ENCODE results near the gene SELENOI.
A peak's percentile ranks its signal among the peaks of the same experiment; 100 is the strongest.

Gene SELENOI

DNA sequence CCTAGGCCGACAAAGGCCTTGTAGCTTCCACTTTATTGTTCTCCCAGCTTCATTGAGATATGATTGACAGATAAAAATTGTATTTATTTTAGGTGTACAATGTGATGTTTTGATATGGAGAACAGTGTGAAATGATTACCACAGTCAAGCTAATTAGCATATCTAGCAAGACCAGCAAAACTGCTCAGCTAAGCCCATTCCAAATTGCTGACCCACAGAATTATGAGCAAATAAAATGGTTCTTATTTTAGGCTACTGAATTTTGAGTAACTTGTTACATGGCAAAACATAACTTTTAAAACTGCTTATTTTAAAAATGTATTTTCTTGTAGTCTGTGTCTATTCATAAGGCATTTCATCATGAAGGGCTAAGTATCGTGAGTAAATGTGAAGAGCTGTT lies 8.6 kb upstream of the SELENOI start:
- H3K4me3 ChIP-seq (ENCODE audit: low read length) = no peak overlapping the region
- DNase-seq (ENCODE audit: low read depth) = no peak
- TF ChIP-seq, protein P1, sequence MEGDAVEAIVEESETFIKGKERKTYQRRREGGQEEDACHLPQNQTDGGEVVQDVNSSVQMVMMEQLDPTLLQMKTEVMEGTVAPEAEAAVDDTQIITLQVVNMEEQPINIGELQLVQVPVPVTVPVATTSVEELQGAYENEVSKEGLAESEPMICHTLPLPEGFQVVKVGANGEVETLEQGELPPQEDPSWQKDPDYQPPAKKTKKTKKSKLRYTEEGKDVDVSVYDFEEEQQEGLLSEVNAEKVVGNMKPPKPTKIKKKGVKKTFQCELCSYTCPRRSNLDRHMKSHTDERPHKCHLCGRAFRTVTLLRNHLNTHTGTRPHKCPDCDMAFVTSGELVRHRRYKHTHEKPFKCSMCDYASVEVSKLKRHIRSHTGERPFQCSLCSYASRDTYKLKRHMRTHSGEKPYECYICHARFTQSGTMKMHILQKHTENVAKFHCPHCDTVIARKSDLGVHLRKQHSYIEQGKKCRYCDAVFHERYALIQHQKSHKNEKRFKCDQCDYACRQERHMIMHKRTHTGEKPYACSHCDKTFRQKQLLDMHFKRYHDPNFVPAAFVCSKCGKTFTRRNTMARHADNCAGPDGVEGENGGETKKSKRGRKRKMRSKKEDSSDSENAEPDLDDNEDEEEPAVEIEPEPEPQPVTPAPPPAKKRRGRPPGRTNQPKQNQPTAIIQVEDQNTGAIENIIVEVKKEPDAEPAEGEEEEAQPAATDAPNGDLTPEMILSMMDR (IDR thresholded peaks at IDR 0.05; ENCODE audit: insufficient read depth, low read depth, low read length, missing control alignments) = no peak

DNA sequence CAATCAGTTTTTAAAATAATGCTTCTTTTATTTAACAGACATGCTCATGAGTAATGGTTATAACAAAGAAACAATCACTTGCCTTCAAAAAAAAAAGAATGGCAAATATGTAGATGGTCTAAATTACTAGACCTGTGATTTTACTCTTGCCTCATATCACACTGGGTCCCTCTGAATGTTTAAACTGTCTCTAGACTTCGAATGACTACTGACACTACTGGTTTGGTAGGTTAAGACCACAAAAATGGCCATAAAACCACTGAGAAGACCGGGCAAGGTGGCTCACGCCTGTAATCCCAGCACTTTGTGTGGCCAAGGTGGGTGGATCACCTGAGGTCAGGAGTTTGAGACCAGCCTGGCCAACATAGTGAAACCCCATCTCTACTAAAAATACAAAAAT lies 5.1 kb upstream of the SELENOI start:
- no peak for DNase-seq (ENCODE audit: low read depth)
- H3K4me3 ChIP-seq (ENCODE audit: low read length) = no peak overlapping the region
- TF ChIP-seq, protein P1 (IDR thresholded peaks at IDR 0.05; ENCODE audit: insufficient read depth, low read depth, low read length, missing control alignments) = no peak

DNA sequence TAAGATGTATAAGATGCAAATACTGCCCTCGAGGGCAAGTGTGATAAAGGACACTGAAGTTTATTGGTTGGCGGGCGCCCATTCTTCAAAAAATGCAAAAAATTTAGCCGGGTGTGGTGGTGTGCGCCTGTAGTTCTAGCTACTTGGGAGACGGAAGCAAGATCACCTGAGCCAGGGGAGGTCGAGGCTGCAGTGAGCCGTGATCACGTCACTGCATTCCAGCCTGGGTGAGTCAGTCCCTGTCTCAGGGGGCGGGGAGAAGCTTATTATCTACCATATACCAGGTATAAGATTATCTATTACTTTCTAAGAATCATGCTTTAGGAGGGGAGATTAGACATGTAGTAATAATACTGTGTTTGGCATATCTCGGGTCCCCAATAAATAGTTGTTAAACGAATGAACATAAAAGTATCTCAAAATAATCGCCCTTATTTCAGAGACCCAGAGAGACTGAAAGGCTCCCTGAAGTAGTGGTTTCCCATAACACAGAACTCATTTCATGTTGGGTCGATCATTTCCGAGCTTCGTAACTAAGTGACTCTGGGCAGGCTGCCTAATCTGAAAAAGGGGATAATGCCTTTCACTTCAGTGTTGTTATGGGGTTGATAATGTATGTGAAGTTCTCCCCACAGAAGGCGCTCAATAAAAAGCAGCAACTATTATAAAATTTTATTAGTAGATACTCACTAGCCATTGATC lies 1.2 kb upstream of the SELENOI start:
- peak; percentile 84 for DNase-seq (ENCODE audit: low read depth)
- H3K4me3 ChIP-seq (ENCODE audit: low read length) = peak overlapping the region; percentile 89
- TF ChIP-seq, protein P1 (IDR thresholded peaks at IDR 0.05; ENCODE audit: insufficient read depth, low read depth, low read length, missing control alignments) = no peak

DNA sequence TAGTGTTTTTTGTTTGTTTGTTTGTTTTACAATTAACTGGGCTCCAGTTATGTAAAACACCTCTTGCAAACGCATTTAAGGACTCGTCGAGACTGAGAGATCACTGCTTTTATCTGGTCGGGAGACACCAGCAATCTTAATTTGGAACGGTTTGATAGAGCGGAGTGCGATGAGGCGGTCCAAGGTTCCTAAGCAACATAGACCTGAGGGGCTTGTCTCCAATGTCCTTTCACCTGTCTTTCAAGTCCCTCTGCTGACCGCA lies 729 bp upstream of the SELENOI start:
- H3K4me3 ChIP-seq (ENCODE audit: low read length) = peak overlapping the region; percentile 89
- DNase-seq (ENCODE audit: low read depth) = no peak
- TF ChIP-seq, protein P1 (IDR thresholded peaks at IDR 0.05; ENCODE audit: insufficient read depth, low read depth, low read length, missing control alignments) = no peak

DNA sequence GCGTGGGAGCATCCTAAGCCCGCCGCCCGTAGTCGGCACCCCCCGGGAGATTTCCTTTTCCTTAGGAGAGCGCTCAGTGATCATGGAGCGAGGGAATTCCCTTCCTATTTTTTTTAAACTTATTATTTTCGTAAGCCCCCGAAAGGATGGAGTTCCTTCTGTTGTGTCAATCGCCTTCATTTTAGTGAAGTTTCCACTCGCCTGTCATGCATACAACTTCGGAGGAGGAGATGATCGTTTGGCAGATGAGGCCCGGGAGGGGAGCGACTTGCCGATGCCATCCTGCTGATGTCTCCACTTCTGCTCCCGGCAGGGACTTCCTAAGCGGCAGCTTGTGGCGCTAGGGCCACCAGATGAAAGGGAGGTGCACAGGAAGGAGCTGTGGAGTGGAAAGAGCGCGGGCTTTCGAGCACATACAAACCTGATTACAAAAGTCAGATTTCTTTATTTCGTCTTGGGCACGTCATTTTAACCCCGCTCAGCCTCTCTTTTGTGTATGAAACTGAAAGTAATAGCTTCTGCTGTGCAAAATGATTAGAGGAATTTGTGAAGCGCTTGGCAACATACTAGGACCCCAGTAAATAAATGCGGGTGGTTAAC lies 611 bp downstream of the SELENOI start, which contains the start of gene ADGRF3:
Gene ADGRF3, minus strand, starts transcription at position 336 of the 600 bp plus-strand sequence. CDS start 555 bp downstream, outside the sequence.
- peak within 1 kb of the TSS; percentile 89 for H3K4me3 ChIP-seq (ENCODE audit: low read length)
- TF ChIP-seq, protein P1 (IDR thresholded peaks at IDR 0.05; ENCODE audit: insufficient read depth, low read depth, low read length, missing control alignments) = no peak
- DNase-seq (ENCODE audit: low read depth) = peak; percentile 46

DNA sequence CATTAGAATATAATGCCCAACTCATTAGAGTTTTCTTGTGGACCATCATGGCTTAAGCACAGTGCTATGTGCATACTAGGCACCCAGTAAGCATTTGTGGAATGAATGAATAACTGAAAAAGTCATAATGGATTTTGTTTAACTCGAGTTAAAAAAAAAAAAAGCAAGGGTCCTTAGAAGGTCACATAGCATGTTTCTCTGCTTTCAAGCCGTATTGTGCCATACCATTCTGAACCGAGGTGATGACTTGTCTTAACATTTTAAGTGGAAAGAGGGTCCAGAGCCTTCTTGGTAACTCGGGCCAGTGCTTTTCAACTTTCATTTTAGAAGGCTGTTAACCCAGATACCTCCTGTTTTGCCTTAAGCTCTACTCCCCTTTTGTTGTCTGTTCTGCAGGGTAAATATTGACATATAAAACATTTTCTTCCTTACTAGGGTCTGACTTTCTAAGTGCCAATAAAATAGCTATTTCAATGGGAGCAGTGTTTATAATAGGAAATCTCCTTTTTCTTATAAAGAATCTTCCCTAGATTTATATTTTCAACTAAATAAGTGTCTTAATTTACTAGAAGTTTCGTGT lies 1.4 kb downstream of the SELENOI start:
- TF ChIP-seq, protein P1 (IDR thresholded peaks at IDR 0.05; ENCODE audit: insufficient read depth, low read depth, low read length, missing control alignments) = no peak
- no peak for DNase-seq (ENCODE audit: low read depth)

More for the DNA sequence above, 1.4 kb downstream of the SELENOI start:
- H3K4me3 ChIP-seq (ENCODE audit: low read length) = peak overlapping the region; percentile 89

Measured in epithelial cell of esophagus (primary cell).